Osteocyte (in vitro differentiated cells): ENCODE measurements around the gene ZCCHC7. TPM values are rescaled to one million over a fixed set of nuclear protein-coding genes. Genes with fewer than 3 reads are reported as not detected.
"Not testable (repeated sequence)": the region's sequence is repeated elsewhere in the genome, so short reads cannot be mapped to it uniquely, and the experiment has no call there.

Source experiments
- DNase-seq: peaks from one replicate; pipeline ENCODE4 v3.0.0; 2021; ENCODE audit warnings: mixed read lengths; ENCODE audit not compliant: unreplicated experiment; ENCODE audit errors: extremely low spot score
- H3K27ac Mint-ChIP-seq: one replicate; pipeline ENCODE4 v1.8.0; 2021; ENCODE audit warnings: mild to moderate bottlenecking, mixed read lengths; ENCODE audit not compliant: unreplicated experiment
- H3K27me3 Mint-ChIP-seq: one replicate; pipeline ENCODE4 v1.8.0; 2021; ENCODE audit warnings: mixed read lengths; ENCODE audit not compliant: unreplicated experiment
- H3K36me3 Mint-ChIP-seq: one replicate; pipeline ENCODE4 v1.8.0; 2021; ENCODE audit warnings: mixed read lengths; ENCODE audit not compliant: unreplicated experiment
- H3K4me1 Mint-ChIP-seq: one replicate; pipeline ENCODE4 v1.8.0; 2021; ENCODE audit warnings: mixed read lengths; ENCODE audit not compliant: unreplicated experiment
- H3K4me3 Mint-ChIP-seq: one replicate; pipeline ENCODE4 v1.8.0; 2021; ENCODE audit warnings: mild to moderate bottlenecking, moderate library complexity, mixed read lengths; ENCODE audit not compliant: unreplicated experiment
- H3K9me3 Mint-ChIP-seq: one replicate; pipeline ENCODE4 v1.8.0; 2021; ENCODE audit warnings: mixed read lengths; ENCODE audit not compliant: unreplicated experiment
- CTCF ChIP-seq: fragments of 200-600 bp; sonication (generic); IDR thresholded peaks from 2 replicates; pipeline ENCODE4 v1.5.0; 2021; ENCODE audit warnings: antibody characterized with exemption, mild to moderate bottlenecking, moderate library complexity
- total RNA-seq: library from RNA; stranded (reverse); gene quantifications from 2 replicates; pipeline ENCODE4 v1.2.1, GENCODE V29; 2021

The ZCCHC7 gene
- total RNA-seq, 1 donor from 2014 or later = 22.8 TPM

- Mint-ChIP-seq H3K9me3 (peaks cover 5% of the 10 kb centered on the region), H3K27me3 (peaks cover 33% of the 10 kb centered on the region), H3K4me1 (peaks cover 2% of the 10 kb centered on the region), H3K27ac (no peak overlapping the region), H3K4me3 (no peak overlapping the region), H3K36me3 (no peaks in the 10 kb centered on the region)
- no peak for DNase-seq
- no peak for TF ChIP-seq CTCF
Measured at GRCh38 chr9:37107701-37108100, 12.7 kb upstream of the ZCCHC7 start.

GRCh38 chr9:37114442-37114841 lies 5.9 kb upstream of the ZCCHC7 start:
- peaks cover 23% of the 10 kb centered on the region for H3K27me3 Mint-ChIP-seq
- H3K4me1 Mint-ChIP-seq, H3K36me3 Mint-ChIP-seq, H3K9me3 Mint-ChIP-seq, DNase-seq, H3K4me3 Mint-ChIP-seq, H3K27ac Mint-ChIP-seq: not testable (repeated sequence)

- peaks cover 6% of the 10 kb centered on the region for H3K27me3 Mint-ChIP-seq
- no peak for DNase-seq
- no peak for TF ChIP-seq CTCF
- peaks cover 3% of the 10 kb centered on the region for H3K9me3 Mint-ChIP-seq
- peaks cover 25% of the 10 kb centered on the region for H3K4me1 Mint-ChIP-seq
- no peak overlapping the region for H3K4me3 Mint-ChIP-seq
- H3K36me3 Mint-ChIP-seq = no peaks in the 10 kb centered on the region
- no peak overlapping the region for H3K27ac Mint-ChIP-seq
Measured at GRCh38 chr9:37117956-37118355, 2.4 kb upstream of the ZCCHC7 start.

GRCh38 chr9:37119360-37119759 lies 1.0 kb upstream of the ZCCHC7 start:
- Mint-ChIP-seq H3K27ac (peak overlapping the region; percentile 99), H3K36me3 (peaks cover 3% of the 10 kb centered on the region), H3K4me1 (peaks cover 32% of the 10 kb centered on the region), H3K4me3 (peak overlapping the region; percentile 98), H3K9me3 (peaks cover 3% of the 10 kb centered on the region), H3K27me3 (no peaks in the 10 kb centered on the region)
- DNase-seq = no peak
- no peak for TF ChIP-seq CTCF

GRCh38 chr9:37120843-37121335 lies 515 bp downstream of the ZCCHC7 start:
- DNase-seq, H3K9me3 Mint-ChIP-seq, H3K36me3 Mint-ChIP-seq, H3K27me3 Mint-ChIP-seq: not testable (repeated sequence)
- Mint-ChIP-seq H3K4me1 (peaks cover 33% of the 10 kb centered on the region), H3K27ac (peak overlapping the region; percentile 99), H3K4me3 (peak overlapping the region; percentile 98)

- Mint-ChIP-seq H3K9me3 (peaks cover 3% of the 10 kb centered on the region), H3K36me3 (peaks cover 3% of the 10 kb centered on the region), H3K27me3 (no peaks in the 10 kb centered on the region), H3K4me3 (peak overlapping the region; percentile 98), H3K4me1 (peaks cover 33% of the 10 kb centered on the region), H3K27ac (peak overlapping the region; percentile 99)
- DNase-seq = no peak
- TF ChIP-seq CTCF = no peak
Measured at GRCh38 chr9:37121881-37122280, 1.5 kb downstream of the ZCCHC7 start.
